Stimulated activated CD8-positive, alpha-beta memory T cell treated with anti-CD3 and anti-CD28 coated beads, Interleukin-15, amount 100 ng/mL, for 1 hour (primary cell): ENCODE results near the gene CNTN5.
"Not testable (repeated sequence)": the region's sequence is repeated elsewhere in the genome, so short reads cannot be mapped to it uniquely, and the experiment has no call there.

ENCODE experiments used
- DNase-seq: peaks from one replicate; pipeline ENCODE4 v3.0.0-alpha.2; 2020; ENCODE audit warnings: low read depth

The CNTN5 gene

DNA sequence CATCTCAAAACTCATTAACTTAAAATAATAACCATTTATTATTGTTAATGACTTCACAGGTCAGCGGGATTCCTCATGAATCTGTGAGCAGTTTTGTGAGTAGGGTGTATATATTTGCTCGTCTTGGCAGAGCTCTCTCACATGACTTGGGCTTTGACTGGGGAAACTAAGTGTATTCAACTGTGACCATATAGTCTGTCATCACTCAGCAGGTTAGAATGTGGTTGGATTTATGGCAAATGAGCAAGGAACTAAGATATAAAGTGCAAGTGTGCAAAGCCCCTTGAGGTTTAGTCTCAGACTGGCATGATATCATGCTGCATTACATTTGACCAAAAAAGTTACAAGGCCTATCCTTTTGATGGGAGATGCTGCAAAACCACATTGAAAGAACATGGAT is 254.8 kb downstream of the CNTN5 start:
- DNase-seq, result no peak

DNA sequence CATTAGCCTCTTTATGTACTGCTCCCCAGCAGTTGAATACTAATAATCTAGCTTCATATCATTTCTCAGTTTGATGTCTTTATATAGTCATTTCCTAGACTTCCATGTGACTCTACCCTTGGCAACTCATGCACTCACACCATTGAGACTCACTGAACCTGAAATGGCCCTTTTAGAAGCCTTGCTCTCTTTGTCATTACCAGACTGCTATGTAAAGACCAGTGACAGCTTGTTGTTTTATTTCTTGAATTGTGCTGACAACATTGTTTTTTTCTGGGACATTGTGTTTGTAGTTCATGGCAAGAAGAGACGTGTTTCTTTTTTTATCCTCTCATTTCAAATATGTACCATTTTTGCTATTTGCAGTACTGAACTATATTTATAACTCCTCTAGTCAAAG is 256.5 kb downstream of the CNTN5 start:
- no peak for DNase-seq

DNA sequence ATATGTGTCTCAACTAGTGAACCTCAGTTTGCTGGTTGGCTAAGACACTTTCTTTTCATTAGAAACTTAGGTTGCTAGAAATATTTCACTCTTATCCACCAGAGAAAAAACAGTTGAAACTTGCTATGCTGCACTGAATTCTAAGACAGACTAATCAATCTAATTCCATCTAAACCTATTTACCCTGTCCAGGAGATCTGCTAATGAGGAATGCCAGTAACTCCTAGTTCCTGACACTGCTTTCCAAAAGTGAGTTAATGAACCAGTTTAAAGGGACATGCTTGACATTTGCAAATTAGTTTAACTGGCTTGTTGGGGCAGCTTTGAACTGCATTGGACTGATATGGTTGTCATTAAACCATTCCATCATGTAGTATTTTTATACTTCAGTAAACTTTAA is 258.5 kb downstream of the CNTN5 start:
- DNase-seq, result no peak

DNA sequence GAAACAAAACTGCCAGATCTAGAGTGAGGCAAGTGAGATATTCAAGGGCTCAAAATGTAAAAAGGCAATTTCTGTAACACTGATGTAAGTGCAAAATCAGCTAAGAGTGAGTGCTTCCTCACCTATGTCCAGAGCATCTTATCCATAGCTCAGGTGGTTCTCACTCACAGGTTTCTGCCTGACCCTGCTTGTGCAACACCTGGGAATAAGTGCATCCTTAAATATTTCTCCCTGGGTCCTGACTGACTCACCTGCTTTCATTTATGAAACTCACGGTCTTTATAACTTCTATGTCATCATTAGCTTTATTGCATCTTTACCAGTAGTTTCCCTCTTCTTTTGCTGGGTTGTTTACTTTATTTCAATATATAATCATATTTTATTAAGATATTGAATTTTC is 260.6 kb downstream of the CNTN5 start:
- DNase-seq, result no peak

DNA sequence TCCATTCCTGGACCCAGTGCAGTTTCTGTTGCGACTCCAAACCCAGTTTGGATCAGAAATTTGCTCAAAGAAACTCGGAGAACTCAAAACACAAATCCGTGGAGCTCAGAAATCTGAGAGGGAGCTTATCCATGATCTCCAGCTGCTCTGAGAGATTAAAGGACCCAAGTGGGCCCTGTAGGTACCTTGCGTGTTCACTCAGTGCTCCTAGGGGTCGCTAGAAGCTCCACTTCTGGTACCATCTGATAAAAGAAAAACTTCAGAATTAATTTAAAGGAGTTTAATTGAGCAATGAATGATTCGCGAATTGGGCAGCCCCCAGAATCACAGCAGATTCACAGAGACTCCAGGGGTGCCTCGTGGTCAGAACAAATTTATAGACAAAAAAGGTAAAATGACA is 277.2 kb downstream of the CNTN5 start:
- DNase-seq, result not testable (repeated sequence)

DNA sequence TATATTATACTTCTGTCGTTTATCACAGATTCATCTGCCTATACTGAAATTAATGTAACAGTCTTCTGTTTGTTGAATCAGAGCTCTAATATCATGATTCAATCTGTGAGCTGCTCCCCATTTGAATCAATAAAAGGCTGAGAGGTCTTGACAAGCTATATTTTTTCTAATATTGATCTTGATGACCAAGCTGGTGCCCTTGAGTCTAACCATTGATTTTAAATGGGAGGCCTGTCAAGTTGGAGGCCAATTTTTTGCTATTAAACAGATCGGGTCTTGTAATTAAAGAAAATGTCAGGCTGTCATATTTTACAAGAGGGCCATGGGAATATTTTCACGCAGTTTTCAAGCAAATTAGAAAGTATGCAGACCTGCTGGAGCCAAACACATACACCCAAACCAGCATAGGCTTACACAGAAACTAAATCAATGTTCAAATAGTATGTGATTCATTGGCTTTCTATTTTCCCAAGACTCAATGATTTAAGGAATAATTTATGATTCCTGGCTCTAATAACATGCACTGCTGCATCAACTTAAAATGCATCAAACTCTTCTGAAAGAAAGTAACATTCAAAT is 286.9 kb downstream of the CNTN5 start:
- no peak for DNase-seq

DNA sequence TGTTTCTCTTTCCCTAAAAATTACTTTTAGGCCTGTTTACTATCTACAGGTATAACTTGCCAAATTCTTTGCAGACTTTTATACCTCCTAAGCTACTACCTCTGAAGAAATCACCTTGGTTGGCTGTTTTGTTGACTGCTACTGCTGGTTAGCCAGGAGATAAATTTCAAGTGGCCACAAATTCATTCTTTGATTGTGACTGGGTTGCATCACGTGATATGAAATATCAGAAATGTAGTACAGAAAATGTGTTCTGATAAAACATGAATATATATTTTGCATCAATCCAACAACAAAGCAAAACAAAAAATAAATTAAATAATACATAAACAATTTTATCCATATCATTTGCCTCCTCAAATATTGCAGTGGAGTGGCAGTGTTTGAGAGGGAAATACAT is 291.1 kb downstream of the CNTN5 start:
- no peak for DNase-seq

DNA sequence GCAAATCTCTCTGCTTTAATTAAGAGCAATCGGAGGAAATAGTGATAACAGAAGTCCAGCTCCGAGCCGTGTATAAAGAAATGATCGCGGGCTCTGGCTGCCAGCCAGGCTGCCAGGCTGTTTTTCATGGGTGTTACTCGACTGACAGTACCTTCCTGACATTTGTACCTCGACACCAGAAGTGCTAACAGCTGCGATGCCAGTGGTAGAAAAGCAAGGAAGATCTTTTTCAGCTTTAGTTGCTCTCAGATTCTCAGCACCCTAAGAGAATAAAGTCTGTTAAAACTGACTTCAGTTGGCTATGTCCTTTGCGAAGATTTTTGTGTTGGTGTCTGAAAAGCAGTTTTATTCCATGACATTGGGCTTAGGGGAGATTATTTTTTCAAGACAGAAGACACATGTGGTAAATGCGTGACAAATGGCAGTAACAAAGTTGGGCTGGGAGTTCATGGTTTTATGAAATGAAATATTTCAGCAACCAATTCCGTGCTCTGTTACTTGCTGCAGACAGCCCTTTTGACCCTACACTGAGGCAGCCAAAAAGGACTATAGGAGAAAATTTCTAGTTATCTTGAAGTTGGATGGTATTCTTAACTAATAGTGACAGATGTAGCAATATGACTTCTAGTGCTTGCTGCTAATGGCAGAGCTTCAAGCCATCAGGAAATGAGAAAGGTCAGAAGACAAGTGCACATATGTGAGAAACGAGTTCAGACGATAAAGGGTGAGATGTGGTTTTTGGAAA is 296.2 kb downstream of the CNTN5 start:
- DNase-seq, result no peak

DNA sequence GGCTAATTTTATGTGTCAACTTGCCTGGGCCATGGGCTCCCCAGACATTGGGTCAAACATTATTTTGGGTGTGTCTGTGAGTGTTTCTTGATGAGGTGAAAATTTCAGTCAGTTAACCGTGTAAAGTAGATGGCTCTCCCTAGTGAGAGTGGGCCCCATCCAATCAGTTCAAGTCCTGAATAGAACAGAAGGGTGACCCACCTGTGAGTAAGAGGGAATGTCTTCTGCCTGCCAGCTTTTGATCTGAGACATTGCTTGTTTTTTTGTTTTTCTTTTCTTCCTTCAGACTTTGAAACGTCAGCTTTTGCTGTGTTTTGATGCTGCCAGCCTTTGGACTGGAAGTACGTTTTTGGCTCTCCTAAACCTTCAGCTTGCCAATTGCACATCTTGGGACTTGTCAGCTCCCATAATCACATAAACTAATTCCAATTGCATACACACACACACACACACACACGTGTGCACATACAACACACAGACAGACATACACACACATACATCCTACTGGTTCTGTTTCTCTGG is 300.1 kb downstream of the CNTN5 start:
- DNase-seq, result no peak

DNA sequence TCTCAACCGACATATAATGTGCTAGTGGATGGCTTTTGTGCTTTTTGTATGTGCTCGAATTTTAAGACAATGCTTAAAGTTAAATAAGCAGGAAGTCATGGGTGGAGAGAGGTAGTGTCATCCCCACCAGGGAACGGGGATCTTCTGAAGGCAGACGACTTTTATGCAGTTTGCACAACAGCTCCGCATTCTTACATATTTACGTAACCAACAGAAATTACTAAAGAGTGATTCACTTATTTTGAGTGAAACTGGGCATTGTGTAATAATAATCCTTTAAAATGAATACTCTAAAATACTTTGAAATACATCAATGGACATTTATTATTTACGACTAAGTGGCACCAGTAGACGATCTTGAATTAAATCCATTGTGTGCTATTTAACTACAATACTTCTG is 305.1 kb downstream of the CNTN5 start:
- no peak for DNase-seq

DNA sequence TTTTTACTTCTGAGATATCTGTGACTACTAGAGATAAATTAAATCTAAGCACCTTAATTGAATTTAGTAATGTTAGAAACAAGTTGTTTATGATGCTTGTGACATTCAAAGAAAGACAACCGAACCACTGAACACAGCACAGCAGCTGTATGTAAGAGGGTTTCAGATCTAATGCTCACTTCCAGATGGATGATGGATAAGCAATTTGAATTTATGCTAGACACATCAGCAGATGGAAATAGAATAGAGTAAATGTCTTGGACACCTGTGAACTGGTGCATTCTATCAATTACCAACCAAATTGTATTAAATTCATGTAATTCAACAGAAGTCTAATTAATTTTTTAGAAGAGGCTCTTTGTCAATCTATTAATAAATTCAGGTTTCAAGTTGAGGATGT is 306.3 kb downstream of the CNTN5 start:
- DNase-seq, result no peak

DNA sequence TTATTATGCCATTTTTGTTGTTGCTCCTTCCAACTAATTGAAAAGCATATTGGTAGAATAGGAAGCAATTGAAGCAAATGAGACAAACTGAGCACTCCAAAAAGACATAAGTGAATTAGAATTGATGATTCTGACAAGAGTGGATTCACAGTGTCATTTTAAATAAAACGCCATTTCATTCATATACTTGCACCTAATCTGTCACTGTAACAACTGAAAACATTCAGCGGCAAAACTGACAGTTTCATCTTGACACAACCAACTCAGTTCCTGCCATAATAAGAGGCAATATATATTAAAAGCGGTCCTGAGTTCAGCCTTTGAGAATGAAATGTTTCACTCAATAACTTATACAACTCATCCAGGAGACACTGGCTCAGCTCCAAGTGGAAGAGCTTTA is 306.8 kb downstream of the CNTN5 start:
- no peak for DNase-seq

DNA sequence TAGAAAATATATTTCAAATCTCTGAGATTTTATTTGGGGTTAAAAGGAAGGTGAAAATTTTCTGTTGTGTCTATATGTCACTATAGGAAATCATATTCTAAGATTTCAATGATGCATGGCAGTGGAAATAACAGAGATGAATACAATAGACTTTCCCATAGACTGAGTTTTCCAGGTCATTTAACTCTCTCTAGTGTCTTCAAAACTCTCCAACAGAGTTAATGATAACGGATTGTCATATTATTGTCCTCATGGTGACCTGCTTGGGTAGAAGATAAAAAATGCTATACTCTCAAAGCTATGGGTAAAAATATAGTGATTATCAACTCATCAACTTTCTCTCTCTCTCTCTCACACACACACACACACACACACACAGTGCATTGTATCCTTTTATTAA is 312.9 kb downstream of the CNTN5 start:
- DNase-seq, result no peak

DNA sequence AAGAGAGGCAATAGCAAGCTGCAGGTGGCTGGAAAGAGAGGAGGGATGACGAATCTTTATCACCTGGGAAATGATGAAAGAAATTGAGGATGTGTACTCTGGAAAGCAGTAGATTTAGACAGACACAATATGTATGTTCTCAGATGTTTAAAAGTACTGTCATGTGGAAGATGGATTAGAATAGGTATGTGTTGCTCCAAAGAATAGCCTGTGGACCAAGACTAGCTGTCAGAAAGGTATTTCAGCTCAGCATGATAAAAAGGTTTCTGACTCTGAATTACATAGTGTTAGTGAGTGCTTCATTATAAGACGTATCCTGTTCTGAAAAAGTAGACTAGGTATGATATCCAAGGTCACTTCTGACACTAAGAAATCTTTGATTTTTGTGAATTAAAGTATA is 322.4 kb downstream of the CNTN5 start:
- no peak for DNase-seq

DNA sequence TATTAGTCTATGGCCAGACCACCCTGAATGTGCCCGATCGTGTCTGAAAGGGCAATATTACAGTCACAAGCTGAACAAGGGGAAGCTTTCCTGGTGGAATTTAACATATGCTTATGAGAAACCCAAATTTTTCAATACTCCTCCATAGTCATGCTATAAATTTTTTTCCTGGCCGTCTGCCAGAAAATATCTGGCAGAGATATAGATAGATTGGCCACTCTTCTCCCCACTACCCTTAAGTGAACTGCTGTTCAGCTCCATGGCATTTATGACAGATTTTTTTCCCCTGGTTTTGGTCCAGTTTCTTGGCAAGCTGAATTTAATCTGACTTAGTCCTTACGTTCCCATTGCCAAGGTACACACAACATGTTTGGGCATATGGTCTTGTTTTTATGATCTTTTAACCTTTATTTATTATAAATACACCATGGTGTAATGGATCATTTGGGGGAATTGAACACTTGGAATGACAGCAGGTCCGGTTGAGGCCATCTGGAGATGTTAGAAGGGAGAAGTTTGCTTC is 328.5 kb downstream of the CNTN5 start:
- no peak for DNase-seq

DNA sequence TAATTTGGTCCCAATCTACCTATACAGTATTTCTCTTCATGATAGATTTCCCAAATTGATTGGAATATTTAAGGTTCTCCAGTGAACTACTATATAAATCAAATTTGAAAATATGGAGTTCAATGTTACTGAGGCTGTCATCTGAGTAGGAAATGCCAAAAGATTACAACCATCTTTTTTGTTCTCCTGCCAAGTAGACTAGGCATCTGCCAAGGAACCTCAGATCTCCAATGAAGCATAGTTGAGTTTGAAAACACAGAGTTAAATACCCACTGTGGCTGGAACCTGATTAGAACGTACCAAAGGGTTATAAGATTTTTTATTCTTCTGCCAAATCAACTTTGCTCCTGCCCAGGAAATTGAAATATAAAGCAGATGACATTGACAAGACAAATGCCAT is 330.9 kb downstream of the CNTN5 start:
- no peak for DNase-seq

DNA sequence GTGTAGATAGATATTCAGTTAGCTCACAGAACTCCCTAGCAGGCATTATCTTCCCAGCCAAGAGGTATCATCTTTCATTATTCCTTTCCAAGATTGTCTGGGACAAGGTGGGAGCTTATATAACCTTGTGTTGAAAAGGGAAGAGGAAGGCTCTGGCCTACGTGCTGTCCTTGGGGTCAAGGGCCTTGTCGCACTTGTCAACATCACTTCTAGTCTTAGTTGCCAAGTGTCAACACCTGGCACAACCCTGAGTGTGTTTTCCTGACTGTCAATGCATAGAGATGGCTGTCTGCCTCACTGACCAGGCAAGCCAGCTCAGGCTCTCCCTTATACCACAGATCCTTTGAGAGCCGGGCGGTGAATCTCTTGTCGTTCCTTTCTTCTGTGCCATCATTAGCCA is 331.9 kb downstream of the CNTN5 start:
- DNase-seq, result no peak

DNA sequence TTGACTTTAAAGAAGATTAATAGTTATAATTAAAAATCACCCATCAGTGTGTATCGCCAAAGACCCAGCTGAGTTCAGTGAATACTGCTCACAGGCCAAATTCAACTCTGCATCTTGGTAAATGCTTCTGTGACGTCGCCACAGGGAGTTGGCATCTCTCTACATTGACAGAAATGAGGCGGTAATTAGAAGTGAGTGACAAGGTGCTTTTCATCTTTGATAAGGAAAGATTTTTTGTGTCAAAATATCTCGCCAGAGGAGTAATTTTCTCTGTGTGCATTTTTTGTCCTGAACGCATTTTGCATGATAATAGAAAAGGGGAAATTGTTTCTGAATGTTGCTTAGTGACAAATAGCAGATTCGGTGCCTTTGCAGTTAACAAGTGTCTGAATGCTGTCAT is 345.8 kb downstream of the CNTN5 start:
- no peak for DNase-seq

DNA sequence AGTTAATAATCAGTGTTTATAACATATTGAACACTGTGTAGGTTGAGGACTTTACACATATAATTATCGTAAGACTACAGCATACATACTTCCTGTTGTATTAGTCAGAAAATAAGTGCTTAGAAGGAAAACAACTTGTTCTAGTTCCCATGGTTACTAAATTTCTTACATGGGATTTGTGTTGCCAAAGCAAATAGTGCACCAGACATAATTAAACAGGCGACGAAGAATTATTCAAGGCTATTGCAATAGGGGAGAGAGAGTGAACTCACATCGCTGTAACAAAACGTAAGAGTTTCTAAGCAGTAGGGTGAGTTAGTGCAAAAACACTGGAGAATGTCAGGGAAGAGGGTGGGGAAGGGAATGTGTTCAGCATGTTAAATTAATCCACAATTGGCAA is 347.8 kb downstream of the CNTN5 start:
- no peak for DNase-seq

DNA sequence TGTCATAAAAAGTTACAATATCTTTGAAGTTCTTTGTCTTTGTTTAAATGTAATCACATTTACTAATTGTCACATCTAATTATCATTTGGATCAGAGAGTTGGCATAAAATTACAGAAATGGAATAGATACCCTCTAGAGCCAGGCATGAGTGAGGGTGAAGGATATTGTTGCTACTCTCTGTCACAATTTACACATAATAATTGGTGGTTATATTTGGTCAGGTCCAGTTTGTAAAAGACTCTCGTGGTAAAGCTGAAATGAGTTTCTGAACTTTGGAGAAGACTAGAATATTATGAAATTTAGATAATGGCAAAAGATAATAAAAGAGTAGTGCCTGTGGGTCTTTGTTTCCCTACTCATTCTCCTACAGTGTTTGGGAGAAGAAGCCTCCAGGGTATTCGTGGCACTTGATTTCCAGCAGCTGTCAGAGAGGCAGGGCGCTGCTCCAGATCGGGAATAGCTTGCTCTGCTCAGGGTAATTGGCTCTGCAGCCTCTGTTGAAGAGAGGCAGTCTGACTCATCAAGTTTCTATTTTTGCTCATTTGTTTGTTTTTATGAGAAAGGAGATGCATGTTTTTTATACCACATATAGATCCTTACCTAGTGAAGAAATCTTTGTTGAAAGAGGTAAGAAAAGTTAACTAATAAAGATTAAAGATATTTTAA is 349.9 kb downstream of the CNTN5 start:
- no peak for DNase-seq

DNA sequence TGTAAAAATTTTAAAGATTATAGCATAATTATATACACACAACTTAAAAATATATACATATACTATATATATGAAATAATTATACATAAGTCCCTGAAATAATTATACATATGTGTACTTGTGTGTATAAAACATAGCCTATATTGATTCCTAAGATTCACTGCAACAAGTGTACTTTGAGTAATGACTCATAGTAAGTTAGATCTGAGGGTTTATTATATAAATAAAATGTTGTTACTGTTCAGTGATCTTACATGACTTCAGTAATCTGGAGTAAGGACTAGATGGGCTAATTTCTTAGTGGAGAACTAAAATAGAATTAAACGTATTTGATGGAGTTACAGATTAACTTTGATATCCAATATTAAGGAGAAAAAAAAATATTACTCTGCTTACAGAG is 350.5 kb downstream of the CNTN5 start:
- no peak for DNase-seq

DNA sequence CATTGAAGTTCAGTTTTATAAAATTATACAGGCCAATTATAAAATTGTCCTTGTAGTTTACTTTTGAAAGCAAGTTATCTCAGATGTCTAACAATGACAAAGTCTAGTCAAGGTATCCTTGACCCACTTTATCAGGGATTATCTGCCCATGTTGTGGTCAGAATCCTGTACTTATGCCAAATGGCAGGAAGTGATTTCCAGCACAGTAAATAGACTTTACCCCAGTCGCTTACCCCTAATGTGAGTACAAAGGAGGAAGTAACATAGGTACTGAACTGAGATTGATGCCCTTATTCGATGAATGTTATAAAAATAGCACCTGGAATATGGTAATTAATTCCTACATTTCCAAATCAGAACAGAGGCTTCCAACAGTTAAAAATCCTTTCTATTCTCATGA is 355.7 kb downstream of the CNTN5 start:
- DNase-seq, result no peak

DNA sequence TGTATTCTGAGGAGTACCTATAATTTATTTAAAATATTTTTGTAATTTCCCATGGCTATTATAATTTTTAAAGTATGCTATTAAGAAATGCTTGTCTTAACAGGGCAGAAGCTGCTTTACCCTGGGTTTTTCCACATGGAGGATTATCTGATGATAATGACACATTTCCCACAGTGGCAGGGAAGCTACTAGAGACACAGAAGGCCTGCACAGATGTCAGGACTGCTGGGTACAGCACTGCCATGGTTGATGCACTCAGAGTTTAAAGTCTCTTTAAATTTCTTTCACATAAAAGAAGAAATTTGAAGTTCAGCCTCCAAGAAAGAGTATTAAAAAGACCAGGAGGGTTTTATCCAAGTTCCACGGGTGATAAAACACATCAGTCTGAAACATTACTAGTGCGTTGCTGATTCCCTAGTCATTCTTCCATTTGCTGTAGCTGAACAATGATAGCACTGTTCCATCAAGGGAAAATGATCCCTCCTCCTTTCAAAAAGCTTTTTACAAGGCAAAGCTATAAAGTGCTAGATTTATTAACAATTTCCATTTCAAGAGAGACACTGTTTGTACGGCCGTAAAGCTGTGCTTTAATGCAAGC is 363.0 kb downstream of the CNTN5 start:
- no peak for DNase-seq
